SK-N-SH treated with all-trans-retinoic acid at 6 μM for 48 hours (cell line): ENCODE results near the gene ARL14.

Experiments used
- ARNTL ChIP-seq: fragments of 450-650 bp; formaldehyde crosslinking; IDR thresholded peaks from 2 replicates; pipeline ENCODE4 v1.5.0; 2020; ENCODE audit warnings: low read depth, mild to moderate bottlenecking, moderate library complexity, borderline replicate concordance
- ZC3H10 ChIP-seq: fragments of 250-450 bp; sonication (Bioruptor Pico); IDR thresholded peaks from 2 replicates; pipeline ENCODE4 v1.5.1; 2021; ENCODE audit warnings: mild to moderate bottlenecking, moderate library complexity
- ZFP30 ChIP-seq: fragments of 450-650 bp; formaldehyde crosslinking; IDR thresholded peaks from 2 replicates; pipeline ENCODE4 v1.5.0; 2022; ENCODE audit warnings: mild to moderate bottlenecking, moderate library complexity

- TF ChIP-seq ZC3H10 (CRISPR knock-in tag) = no peak
- TF ChIP-seq ARNTL (CRISPR knock-in tag) = no peak
- TF ChIP-seq ZFP30 (CRISPR knock-in tag) = no peak
Observed at GRCh38 chr3:160635213-160635612, 41.7 kb upstream of the ARL14 start.
